ELF-1 (cell line): ENCODE measurements around the gene PTPN7.
"Not testable (repeated sequence)": the region's sequence is repeated elsewhere in the genome, so short reads cannot be mapped to it uniquely, and the experiment has no call there.

Source experiments
- DNase-seq: peaks from one replicate; pipeline ENCODE4 v3.0.0-alpha.2; 2016; ENCODE audit warnings: low read depth, low spot score

Gene PTPN7

GRCh38 chr1:202130816-202131522, 29.4 kb downstream of the PTPN7 start:
- DNase-seq = no peak

DNA sequence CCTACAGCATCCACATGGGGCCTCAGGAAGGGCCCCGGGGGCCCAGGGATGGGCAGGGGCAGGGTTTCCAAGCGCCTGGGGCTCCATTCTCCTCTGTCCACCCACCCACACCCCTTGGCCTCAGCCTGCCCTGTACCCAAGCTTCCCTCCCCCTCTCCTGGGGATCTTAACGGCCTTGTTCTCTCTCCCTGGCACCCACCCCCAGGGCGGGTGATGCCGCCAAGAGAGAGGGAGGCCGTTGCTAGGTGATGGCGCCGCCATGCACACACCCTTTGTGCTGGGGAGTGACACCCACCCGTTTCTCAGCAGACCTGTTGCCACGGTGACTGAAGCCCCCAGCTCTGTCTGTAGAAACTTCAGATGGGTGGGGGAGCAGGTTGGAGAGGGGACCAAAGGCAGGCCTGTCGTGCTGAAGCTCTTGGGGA, 30.1 kb downstream of the PTPN7 start:
- DNase-seq = no peak

DNA sequence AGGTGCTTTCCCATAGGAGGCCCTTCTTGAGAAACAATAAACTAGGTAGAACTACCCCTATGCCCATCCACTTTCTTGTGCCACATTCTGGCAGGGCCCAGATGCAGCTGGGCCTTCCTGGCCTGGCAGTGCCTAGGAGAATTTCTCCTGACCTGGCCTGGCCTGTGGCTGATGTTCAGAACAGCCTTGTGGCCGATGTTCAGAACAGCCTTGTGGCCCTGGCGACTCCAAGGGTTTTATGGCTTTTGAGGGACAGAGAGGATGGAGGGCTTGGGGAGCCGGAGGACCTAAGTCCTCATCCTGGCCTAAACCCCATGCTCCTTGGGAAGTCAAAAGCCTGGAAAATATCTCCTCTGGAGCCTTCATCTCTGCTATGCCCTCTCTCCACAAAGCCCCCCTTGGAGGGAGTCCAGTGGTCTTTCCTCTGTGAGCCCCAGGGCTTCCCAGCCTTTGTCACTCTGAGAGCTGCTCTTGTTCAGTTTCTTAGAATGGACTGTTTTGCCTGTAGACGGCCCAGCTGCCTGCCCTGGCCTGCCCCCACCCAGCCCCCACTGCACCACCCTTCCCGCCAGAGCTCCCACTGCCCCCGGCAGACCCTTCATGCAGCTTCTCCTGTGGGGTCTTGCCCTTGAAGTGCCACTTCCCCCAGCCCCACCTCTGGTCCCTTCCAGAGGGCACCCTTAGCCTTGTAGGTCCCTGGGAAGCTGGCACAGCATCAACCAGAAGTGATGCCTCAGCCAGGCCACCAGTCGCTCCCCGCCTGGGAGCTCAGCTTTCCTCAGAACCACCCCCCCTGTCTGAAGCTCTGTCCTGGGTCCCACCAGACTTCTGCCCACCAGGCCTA, 30.7 kb downstream of the PTPN7 start:
- no peak for DNase-seq

DNA sequence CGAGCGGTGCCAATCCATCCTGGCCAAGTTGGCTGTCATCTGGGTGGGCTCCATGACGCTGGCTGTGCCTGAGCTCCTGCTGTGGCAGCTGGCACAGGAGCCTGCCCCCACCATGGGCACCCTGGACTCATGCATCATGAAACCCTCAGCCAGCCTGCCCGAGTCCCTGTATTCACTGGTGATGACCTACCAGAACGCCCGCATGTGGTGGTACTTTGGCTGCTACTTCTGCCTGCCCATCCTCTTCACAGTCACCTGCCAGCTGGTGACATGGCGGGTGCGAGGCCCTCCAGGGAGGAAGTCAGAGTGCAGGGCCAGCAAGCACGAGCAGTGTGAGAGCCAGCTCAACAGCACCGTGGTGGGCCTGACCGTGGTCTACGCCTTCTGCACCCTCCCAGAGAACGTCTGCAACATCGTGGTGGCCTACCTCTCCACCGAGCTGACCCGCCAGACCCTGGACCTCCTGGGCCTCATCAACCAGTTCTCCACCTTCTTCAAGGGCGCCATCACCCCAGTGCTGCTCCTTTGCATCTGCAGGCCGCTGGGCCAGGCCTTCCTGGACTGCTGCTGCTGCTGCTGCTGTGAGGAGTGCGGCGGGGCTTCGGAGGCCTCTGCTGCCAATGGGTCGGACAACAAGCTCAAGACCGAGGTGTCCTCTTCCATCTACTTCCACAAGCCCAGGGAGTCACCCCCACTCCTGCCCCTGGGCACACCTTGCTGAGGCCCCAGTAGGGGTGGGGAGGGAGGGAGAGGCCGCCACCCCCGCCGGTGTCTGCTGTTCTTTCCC, 32.4 kb downstream of the PTPN7 start:
- DNase-seq = no peak

DNA sequence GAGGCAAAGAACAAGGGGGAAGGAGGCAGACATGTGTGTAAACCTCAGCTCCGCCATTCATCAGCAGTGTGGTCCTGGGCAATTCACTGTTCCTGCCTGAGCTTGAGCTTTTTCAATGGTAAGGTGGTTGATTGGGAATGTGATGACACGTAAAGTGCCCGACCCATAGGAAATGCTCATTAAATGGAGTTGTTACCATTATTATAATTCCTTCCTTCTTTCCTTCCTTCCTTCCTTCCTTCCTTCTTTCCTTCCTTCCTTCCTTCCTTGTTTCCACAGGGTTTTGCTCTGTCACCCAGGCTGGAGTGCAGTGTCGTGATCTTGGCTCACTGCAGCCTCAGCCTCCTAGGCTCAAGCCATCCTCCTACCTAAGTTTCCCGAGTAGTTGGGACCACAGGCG, 33.3 kb downstream of the PTPN7 start:
- no peak for DNase-seq

DNA sequence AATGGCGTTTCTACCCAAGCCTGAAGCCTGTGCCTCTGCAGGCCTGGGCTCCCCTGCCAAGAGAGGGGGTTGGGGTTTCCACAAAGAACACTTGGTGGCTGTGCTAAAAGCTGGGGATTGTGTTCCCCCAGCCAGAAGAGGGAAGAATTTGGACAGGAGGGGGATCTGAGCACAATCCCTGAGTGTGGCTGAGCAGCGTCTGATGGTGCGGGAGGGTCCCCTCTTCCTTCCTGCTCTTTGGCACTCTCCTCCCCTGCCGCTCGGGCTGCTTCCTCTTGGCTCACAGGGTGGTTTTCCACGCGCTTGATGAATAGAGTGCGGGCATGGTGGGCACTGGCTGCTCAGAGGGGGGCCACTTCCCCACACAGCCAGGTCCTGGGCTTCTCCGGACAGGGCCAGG, 34.0 kb downstream of the PTPN7 start:
- no peak for DNase-seq

DNA sequence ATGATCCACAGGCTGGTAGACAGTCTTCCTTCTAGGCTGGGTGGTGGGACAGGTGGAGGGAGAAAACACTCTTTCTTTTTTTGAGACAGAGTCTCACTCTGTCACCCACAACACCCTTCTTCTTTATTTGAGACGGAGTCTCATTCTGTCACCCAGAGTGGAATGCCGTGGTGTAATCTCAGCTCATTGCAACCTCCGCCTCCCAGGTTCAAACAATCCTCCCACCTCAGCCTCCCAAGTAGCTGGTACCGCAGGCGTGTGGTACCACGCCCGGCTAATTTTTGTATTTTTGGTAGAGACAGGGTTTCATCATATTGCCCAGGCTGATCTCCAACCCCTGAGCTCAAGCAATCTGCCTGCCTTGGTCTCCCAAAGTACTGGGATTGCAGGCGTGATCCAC, 34.8 kb downstream of the PTPN7 start:
- DNase-seq = no peak

- no peak for DNase-seq
These were observed 36.3 kb downstream of the PTPN7 start for GRCh38 chr1:202124142-202124541.

- no peak for DNase-seq
These were observed 37.0 kb downstream of the PTPN7 start for GRCh38 chr1:202123336-202123813.

DNA sequence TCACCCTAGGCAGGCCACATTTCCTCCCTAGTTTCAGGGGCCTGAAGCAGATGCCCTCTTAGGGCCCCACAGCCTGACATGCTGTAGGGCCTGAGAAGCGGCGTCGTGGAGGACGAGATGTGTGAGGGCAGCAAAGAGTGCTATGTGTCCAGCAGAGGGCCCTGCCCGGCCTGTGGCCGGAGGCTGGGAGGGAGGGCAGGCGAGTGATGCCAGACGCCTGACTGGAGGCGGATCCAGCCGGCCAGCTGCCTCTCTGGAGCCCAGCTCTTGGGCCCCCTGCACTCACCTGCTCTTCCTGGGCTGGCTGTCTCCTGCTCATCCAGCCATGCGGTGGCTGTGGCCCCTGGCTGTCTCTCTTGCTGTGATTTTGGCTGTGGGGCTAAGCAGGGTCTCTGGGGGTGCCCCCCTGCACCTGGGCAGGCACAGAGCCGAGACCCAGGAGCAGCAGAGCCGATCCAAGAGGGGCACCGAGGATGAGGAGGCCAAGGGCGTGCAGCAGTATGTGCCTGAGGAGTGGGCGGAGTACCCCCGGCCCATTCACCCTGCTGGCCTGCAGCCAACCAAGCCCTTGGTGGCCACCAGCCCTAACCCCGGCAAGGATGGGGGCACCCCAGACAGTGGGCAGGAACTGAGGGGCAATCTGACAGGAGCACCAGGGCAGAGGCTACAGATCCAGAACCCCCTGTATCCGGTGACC, 37.6 kb downstream of the PTPN7 start, which contains the start of gene GPR37L1:
Gene GPR37L1, plus strand, starts transcription at position 279 of the 697 bp plus-strand sequence. Its CDS starts 47 bp downstream, at position 326.
- DNase-seq = peak; percentile 88

DNA sequence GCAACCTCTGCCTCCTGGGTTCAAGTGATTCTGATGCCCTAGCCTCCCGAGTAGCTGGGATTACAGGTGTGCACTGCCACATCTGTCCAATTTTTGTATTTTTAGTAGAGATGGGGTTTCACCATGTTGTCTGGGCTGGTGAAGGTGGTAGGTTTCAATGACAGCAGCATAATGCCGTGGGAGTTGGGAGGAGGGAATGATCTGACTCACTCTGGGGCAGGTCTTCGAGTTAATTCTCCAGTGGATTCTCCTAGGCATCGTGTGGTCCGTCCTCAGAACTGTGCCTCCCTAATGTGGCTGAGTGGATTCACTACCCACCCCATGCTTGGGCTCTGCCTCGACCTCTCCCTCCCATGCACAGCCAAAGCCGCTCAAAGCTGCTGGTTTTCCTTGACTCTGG, 39.4 kb downstream of the PTPN7 start:
- DNase-seq = no peak

- no peak for DNase-seq
These were observed 42.5 kb downstream of the PTPN7 start for GRCh38 chr1:202117898-202118371.

DNA sequence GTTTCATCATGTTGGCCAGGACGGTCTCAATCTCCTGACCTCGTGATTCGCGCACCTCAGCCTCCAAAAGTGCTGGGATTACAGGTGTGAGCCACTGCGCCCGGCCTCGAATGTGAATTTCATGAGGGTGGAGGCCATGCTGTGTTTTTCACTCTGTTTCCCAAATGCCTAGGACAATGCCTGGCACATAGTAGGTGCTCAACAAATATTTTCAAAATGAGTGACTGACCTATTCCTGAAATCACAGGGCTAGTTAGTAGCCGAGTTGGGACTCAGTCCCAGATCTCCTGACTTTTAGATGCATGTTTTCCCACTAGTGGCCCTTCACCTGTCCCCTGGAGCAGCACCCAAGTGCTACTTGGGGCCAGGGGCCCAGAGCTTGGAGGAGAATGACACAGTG, 44.1 kb downstream of the PTPN7 start:
- DNase-seq = no peak

- DNase-seq = no peak
These were observed 46.6 kb downstream of the PTPN7 start for GRCh38 chr1:202113690-202114300.

GRCh38 chr1:202112859-202113689, 47.3 kb downstream of the PTPN7 start:
- peak; percentile 18 for DNase-seq

- DNase-seq = not testable (repeated sequence)
These were observed 48.8 kb downstream of the PTPN7 start for GRCh38 chr1:202111589-202111988.

- peak; percentile 6 for DNase-seq
These were observed 49.4 kb downstream of the PTPN7 start for GRCh38 chr1:202110977-202111376.

DNA sequence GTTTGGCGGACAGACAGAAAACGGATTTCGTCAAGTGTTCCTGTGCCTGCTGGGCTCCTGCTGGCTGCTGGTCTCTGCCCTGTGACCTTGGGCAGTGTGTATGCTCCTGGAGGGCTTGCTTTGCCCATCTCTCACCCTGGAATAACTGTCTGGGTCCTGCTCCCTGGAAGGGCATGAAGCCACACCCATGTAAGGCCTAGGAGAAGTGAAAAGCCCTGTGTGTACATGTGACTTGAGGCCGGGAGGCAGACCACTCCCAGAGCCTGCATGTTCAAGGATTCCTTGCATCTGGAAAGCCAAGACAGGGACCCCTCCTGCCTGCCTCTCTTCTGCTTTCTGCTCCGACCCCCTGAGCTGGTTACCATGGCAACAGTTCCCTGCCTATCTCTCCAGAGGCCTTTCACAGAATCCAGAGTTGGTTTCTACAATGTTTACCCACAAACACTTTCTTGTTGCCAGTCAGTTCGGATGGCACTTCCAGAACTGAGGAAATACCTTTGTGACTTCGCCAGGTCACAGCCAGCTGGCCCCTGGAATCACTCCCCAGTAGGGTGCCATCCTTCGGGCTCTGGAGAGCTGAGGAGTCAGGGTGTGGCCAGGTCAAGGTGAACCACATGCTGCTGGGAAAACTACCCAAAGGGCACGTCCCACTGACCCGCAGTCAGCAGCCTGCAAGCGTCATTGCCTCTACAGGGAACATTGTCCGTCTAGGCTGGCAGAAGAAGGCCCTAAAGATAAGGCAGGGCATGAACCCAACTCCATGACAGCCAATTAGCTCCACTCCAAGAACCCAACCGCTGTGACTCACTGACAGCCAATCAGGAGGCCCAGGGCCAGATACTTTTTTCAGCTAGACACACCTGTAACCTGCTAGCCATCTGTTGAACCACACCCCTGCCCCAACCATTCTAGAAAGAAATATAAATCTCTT, 52.3 kb downstream of the PTPN7 start:
- DNase-seq = peak; percentile 66

DNA sequence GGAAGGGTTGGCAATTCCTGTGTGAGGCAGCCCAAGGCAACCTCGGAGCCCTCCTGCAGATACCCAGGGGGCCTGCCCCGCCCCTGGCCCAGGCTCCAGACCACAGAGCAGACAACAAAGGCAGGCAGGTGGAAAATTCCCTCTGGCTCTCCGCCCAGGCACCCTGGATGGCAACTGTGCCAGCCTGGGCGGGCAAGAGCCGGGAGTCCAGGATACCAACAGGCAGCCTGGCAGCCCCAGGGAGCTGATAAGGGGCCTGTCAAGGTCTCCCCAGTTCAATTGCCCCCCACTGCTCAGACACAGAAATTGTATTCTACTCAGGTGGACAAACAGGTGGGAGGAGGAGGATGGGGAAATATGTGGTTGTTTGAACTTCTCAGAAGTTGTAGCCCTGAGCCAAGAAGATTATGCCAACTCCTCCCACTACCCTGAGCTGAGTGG, 53.1 kb downstream of the PTPN7 start:
- peak; percentile 56 for DNase-seq
